Osteoblast (primary cell): Measurements from ENCODE around the gene AZIN2. TPM values are rescaled to one million over a fixed set of nuclear protein-coding genes. Genes with fewer than 3 reads are reported as not detected.
"Not testable (repeated sequence)": the region's sequence is repeated elsewhere in the genome, so short reads cannot be mapped to it uniquely, and the experiment has no call there.

ENCODE experiments used
- DNase-seq: peaks from one replicate; pipeline ENCODE4 v3.0.0; 2011; ENCODE audit warnings: low spot score, mixed read lengths; ENCODE audit not compliant: insufficient read length; ENCODE audit errors: missing footprints
- H2AFZ ChIP-seq: 2 replicates; pipeline ENCODE4 v1.6.0; 2011; ENCODE audit warnings: mild to moderate bottlenecking, low read length
- H3K27ac ChIP-seq: 2 replicates; pipeline ENCODE4 v1.5.1; 2011; ENCODE audit warnings: mild to moderate bottlenecking, low read depth, low read length, moderate library complexity
- H3K27me3 ChIP-seq: 2 replicates; pipeline ENCODE4 v1.6.0; 2012; ENCODE audit warnings: mild to moderate bottlenecking, control low read depth, inconsistent platforms, low read length, moderate library complexity; ENCODE audit not compliant: insufficient read depth
- H3K36me3 ChIP-seq: 2 replicates; pipeline ENCODE4 v1.5.1; 2011; ENCODE audit warnings: mild to moderate bottlenecking, low read length, control low read depth, moderate library complexity; ENCODE audit not compliant: insufficient read depth
- H3K4me1 ChIP-seq: 2 replicates; pipeline ENCODE4 v1.5.1; 2011; ENCODE audit warnings: mild to moderate bottlenecking, low read length, control low read depth, moderate library complexity; ENCODE audit not compliant: insufficient read depth
- H3K4me2 ChIP-seq: 2 replicates; pipeline ENCODE4 v1.6.0; 2011; ENCODE audit warnings: mild to moderate bottlenecking, low read length; ENCODE audit not compliant: insufficient read depth
- H3K4me3 ChIP-seq: fragments of 200-600 bp; sonication (generic); 3 replicates; pipeline ENCODE4 v1.5.1; 2012; ENCODE audit warnings: mild to moderate bottlenecking, low read length, inconsistent platforms; ENCODE audit not compliant: insufficient read depth
- H3K79me2 ChIP-seq: 2 replicates; pipeline ENCODE4 v1.6.0; 2012; ENCODE audit warnings: mild to moderate bottlenecking, low read length, control low read depth, inconsistent platforms; ENCODE audit not compliant: insufficient read depth
- H3K9me3 ChIP-seq: 2 replicates; pipeline ENCODE4 v1.5.1; 2011; ENCODE audit warnings: low read depth, low read length, control low read depth
- H4K20me1 ChIP-seq: 2 replicates; pipeline ENCODE4 v1.6.0; 2012; ENCODE audit warnings: mild to moderate bottlenecking, low read length, control low read depth; ENCODE audit not compliant: insufficient read depth
- CTCF ChIP-seq: IDR thresholded peaks from 2 replicates; pipeline ENCODE4 v1.5.1; 2011; ENCODE audit warnings: mild to moderate bottlenecking, low read depth, low read length, moderate library complexity; ENCODE audit errors: extremely low read depth
- total RNA-seq: library from RNA; depleted of rRNA; stranded (reverse); fragments of >200 nt; gene quantifications from 2 replicates; pipeline ENCODE4 v1.2.3, GENCODE V29; 2012

AZIN2 gene
- total RNA-seq, 1 donor: 18.8 TPM

GRCh38 chr1:33043267-33044092, 37.5 kb upstream of the AZIN2 start:
- H2AFZ ChIP-seq: no peak overlapping the region
- no peak for DNase-seq
- peaks cover 3% of the 10 kb centered on the region for H3K4me1 ChIP-seq

GRCh38 chr1:33045246-33045645, 35.7 kb upstream of the AZIN2 start:
- no peak overlapping the region for H3K4me2 ChIP-seq
- H3K27me3 ChIP-seq: no peaks in the 10 kb centered on the region
- no peak for DNase-seq
- no peak overlapping the region for H3K27ac ChIP-seq
- H4K20me1 ChIP-seq: no peaks in the 10 kb centered on the region
- no peaks in the 10 kb centered on the region for H3K36me3 ChIP-seq
- H2AFZ ChIP-seq: no peak overlapping the region
- H3K79me2 ChIP-seq: no peaks in the 10 kb centered on the region
- no peak for TF ChIP-seq CTCF
- H3K4me3 ChIP-seq: no peak overlapping the region
- no peaks in the 10 kb centered on the region for H3K9me3 ChIP-seq
- peaks cover 8% of the 10 kb centered on the region for H3K4me1 ChIP-seq

More at GRCh38 chr1:33043267-33044092, 37.5 kb upstream of the AZIN2 start:
- no peak overlapping the region for H3K27ac ChIP-seq
- no peaks in the 10 kb centered on the region for H3K27me3 ChIP-seq
- no peak overlapping the region for H3K4me3 ChIP-seq
- no peaks in the 10 kb centered on the region for H3K79me2 ChIP-seq
- no peak for TF ChIP-seq CTCF
- H3K36me3 ChIP-seq: no peaks in the 10 kb centered on the region
- no peak overlapping the region for H3K4me2 ChIP-seq
- H4K20me1 ChIP-seq: no peaks in the 10 kb centered on the region
- no peaks in the 10 kb centered on the region for H3K9me3 ChIP-seq

- H3K4me3 ChIP-seq: no peak overlapping the region
- no peak overlapping the region for H3K4me2 ChIP-seq
- H3K9me3 ChIP-seq: no peaks in the 10 kb centered on the region
- no peak overlapping the region for H3K27ac ChIP-seq
- no peak for DNase-seq
- H3K4me1 ChIP-seq: peaks cover 13% of the 10 kb centered on the region
- no peak overlapping the region for H2AFZ ChIP-seq
- H3K27me3 ChIP-seq: no peaks in the 10 kb centered on the region
- H3K79me2 ChIP-seq: no peaks in the 10 kb centered on the region
- TF ChIP-seq CTCF: no peak
- H3K36me3 ChIP-seq: no peaks in the 10 kb centered on the region
- H4K20me1 ChIP-seq: no peaks in the 10 kb centered on the region
Observed at GRCh38 chr1:33045814-33046213, 35.1 kb upstream of the AZIN2 start.

- not testable (repeated sequence) for H3K4me2 ChIP-seq
Observed at GRCh38 chr1:33046234-33046633, 34.7 kb upstream of the AZIN2 start.

More at GRCh38 chr1:33046234-33046633, 34.7 kb upstream of the AZIN2 start:
- not testable (repeated sequence) for H2AFZ ChIP-seq, H3K36me3 ChIP-seq, H3K27me3 ChIP-seq, H3K9me3 ChIP-seq, H3K79me2 ChIP-seq, DNase-seq, H3K27ac ChIP-seq, H4K20me1 ChIP-seq, H3K4me3 ChIP-seq
- peaks cover 13% of the 10 kb centered on the region for H3K4me1 ChIP-seq
